ENCODE measurements around the gene HDAC6.

The HDAC6 gene

DNA sequence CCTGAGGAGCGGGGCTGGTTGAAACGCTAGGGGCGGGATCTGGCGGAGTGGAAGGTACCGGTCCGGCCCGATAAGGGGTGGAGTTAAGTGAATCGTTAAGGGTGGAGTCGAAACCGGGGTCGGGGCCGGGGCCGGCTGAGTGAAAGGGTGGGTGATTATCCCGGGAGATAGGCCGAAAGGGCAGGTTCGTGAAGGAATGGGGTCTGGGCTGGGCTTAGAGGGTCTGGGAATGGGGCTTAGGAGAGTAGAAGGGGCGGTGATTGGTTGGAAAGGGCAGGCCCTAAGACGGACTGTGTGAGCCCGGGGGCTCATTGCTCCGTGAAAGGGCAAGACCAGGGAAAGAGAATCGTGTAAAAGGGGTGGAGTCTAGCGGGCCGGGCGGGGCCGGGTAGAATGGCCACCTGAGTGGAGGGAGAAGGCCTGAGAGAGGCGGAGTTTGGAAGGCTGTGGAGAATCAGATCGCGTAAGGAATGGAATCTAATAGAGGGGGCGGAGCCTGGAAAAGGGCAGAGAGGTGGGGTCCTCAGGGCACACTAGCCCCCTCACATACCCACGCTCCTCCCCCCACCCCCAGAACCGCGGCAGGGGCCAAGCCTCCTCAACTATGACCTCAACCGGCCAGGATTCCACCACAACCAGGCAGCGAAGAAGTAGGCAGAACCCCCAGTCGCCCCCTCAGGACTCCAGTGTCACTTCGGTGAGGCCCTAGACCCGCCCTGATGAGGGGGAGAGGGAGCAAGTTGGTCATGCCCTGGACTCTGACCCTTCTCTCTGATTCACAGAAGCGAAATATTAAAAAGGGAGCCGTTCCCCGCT, 430 bp downstream of the HDAC6 start:
- TF ChIP-seq, protein P1, sequence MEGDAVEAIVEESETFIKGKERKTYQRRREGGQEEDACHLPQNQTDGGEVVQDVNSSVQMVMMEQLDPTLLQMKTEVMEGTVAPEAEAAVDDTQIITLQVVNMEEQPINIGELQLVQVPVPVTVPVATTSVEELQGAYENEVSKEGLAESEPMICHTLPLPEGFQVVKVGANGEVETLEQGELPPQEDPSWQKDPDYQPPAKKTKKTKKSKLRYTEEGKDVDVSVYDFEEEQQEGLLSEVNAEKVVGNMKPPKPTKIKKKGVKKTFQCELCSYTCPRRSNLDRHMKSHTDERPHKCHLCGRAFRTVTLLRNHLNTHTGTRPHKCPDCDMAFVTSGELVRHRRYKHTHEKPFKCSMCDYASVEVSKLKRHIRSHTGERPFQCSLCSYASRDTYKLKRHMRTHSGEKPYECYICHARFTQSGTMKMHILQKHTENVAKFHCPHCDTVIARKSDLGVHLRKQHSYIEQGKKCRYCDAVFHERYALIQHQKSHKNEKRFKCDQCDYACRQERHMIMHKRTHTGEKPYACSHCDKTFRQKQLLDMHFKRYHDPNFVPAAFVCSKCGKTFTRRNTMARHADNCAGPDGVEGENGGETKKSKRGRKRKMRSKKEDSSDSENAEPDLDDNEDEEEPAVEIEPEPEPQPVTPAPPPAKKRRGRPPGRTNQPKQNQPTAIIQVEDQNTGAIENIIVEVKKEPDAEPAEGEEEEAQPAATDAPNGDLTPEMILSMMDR (IDR thresholded peaks at IDR 0.05) = no peak

DNA sequence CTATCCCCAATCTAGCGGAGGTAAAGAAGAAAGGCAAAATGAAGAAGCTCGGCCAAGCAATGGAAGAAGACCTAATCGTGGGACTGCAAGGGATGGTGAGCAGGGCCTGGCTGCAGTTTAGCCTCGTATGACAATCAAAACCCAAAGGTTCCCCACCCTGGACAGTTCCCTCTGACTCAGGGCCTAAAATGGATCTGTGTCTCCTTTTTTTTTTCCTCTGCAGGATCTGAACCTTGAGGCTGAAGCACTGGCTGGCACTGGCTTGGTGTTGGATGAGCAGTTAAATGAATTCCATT, 986 bp downstream of the HDAC6 start:
- TF ChIP-seq, protein P1 (IDR thresholded peaks at IDR 0.05) = no peak

DNA sequence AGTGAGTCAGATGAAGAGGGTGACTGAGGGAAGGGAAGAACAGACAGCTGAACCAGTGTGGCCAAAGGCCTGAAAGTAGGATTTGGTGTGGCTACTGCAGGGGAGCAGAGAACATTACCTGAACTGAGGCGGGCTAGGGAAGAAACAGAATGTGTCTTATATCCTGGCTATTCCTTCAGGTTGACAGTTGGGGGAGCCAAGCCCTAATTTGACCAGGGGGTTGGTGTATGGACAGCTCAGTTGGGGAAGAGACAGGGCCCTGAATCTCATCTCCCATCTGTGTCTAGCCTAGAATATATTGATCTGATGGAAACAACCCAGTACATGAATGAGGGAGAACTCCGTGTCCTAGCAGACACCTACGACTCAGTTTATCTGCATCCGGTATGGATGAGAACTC, 4.2 kb downstream of the HDAC6 start:
- TF ChIP-seq, protein P1 (IDR thresholded peaks at IDR 0.05) = no peak

DNA sequence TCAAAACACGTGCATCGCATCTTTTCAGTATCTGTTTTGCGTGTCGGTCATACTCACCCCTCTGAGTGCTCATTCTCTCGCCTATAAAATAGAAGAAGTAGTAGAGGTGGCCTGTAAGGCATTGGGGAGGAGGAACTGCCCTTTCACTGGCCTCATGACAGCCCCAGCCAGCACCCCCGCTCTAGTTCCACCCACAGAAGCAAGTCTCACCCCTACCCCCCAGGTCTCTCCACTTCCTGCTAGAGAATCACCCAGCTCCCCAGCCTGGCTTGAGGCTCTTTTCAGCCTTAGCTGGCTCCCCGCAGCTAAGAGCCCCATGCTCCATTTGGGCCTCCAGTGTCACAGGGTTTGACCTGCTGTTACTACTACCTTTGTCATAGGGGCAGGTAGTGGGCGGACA, 11.8 kb downstream of the HDAC6 start:
- TF ChIP-seq, protein P1 (IDR thresholded peaks at IDR 0.05) = no peak

DNA sequence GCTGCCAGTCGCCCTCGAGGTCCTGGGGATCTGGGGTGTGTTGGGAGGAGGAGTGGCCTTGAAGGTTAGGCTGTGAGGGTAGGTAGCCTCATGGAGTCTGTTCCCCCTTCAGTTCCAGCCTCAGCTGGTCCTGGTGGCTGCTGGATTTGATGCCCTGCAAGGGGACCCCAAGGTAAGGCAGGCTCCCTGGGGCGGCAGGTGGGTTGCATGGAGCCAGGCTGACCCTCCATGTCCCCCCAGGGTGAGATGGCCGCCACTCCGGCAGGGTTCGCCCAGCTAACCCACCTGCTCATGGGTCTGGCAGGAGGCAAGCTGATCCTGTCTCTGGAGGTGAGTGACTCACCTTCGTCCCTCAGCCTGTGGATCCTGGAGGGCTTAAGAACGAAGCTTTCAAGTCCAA, 12.9 kb downstream of the HDAC6 start:
- TF ChIP-seq, protein P1 (IDR thresholded peaks at IDR 0.05) = no peak

DNA sequence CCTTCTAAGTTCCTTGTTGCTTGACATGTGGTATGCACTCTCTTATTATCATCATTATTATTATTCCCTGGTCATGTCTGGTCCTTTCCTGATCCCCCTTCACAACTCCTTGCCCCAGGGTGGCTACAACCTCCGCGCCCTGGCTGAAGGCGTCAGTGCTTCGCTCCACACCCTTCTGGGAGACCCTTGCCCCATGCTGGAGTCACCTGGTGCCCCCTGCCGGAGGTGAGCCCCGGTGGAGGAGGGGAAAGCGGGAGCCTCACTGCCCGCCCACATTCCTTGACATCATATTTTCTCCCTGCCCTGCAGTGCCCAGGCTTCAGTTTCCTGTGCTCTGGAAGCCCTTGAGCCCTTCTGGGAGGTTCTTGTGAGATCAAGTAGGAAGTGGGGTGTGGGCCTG, 13.4 kb downstream of the HDAC6 start:
- TF ChIP-seq, protein P1 (IDR thresholded peaks at IDR 0.05) = no peak

DNA sequence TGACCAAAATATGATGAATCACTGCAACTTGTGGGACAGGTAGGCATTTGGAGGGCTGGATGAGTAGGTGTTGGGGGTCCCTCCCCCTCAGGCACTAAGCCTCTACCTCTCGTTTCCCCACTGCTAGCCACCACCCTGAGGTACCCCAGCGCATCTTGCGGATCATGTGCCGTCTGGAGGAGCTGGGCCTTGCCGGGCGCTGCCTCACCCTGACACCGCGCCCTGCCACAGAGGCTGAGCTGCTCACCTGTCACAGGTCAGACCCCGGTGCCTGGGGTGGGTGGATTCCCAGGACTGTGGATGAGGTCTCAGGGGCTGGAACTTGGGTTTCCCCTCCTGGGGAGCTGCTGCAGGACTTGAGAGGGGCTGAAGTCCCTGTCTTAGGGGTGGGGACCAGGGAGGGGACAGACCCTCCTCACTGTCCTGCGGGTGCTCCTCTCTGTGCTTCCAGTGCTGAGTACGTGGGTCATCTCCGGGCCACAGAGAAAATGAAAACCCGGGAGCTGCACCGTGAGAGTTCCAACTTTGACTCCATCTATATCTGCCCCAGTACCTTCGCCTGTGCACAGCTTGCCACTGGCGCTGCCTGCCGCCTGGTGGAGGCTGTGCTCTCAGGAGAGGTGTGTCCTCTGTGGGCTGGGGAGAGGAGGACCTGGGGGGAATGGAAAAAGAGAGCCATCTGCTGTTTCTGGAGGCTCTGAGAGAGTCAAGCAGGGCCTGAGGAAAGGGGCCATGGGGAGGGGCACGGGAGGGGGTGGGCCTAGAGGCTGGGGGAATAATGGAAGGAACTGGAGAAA, 14.3 kb downstream of the HDAC6 start:
- TF ChIP-seq, protein P1 (IDR thresholded peaks at IDR 0.05) = no peak

Measured in LNCAP (cell line).